ENCODE measurements around the gene GPR151.

The GPR151 gene

DNA sequence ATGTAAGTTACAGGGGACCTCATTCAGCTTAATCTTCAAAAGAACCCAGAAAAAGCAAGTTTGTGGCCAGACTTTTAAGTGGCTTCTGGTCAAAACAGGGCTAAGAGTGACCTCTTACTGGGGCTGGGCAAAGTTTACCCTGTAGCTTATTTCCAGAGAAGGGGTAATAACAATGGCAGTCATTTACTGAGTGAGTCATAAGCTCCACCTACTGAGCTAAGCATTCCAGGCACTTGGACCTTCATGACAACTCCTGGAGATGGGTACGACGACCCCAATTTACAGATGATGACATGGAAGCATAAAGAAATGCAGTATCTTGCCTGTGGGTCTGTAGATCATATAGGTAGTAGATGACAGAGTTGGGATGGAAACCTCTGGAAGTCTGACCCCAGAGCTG is 4.7 kb upstream of the GPR151 start:
- no peak for DNase-seq (ENCODE audit: low read depth)

DNA sequence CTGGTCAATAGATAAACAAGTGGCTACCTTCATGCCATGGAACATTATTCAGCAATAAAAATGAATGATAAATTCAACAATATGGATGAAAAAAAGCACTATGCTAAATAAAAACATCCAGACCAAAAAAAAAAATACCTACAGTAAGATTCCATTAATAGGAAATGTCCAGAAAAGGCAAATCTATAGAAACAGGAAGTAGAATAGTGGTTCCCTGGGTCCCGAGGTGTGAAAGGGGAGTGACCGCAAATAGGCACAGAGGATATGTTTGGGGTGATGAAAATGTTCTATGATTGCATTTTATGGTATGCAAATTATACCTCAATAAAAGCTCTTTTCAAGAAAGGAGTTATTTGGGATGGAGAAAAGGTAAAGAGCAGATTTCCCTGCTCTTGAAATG is 3.6 kb upstream of the GPR151 start:
- DNase-seq (ENCODE audit: low read depth) = no peak

DNA sequence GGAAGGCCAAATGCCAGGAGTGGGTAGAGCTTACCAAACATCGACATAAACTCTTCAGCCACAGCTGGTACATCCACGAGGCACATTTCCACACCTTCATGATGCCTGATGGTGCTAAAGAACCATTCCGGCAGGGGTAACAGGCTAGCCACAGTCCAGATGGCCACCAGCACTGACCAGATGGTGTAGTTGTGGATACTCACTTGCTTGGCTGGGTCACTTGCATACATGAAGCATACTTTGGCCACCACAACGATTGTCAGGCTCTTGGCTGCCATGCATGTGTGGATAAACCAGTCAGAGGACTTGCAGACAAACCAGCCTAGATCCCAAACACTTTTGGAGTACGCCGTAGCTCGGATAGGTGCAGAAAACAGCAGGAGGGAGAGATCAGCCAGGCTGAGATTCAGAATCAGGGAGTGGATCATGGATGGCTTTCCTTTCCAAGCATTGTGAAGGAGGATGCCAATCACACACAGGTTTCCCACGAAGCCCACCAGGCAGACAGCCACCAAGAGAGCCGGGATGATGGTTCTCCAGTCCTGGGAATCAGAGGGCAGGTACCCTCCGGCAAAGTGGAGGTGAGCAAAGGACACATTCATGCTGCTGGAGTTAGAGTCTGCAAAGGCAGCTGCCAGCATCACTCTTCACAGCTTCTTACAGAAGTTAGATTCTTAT is 378 bp downstream of the GPR151 start:
- DNase-seq (ENCODE audit: low read depth) = no peak

DNA sequence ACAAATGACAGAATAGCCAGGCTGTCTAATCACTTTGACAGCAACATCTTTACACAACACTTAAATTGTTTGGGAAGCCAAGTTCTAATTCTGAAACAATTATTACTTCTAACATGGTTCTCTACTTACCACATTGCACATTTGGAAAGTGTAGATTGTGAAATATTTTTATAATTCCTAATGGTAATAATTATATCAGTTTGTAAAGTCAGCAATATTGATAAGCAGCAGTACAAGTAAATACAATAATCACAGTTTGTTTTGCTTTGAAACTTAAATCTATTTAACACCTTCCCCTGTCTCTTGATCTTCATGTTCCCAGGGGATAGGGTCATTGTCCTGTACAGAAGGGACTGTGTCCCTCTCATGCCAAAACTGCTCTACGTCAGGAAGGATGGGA is 1.4 kb downstream of the GPR151 start:
- DNase-seq (ENCODE audit: low read depth) = no peak

DNA sequence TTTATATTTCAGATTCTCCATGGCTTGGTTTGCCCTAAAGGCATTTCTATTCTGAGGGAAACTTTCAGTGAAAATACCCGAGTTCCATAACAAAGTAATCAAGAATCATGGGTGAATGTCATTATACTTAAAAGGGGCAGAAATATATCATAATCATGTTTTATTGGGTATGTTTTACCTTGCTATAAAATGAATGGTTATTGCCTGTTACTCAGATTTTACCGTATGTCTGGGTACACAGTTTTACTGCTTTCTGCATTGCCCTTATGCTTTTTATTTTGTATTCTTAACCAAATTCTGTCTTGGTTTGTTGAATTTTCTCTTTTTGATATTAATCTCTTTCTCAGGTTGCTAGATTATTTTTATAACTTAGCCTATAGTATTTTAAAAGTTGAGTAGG is 2.5 kb downstream of the GPR151 start:
- no peak for DNase-seq (ENCODE audit: low read depth)

DNA sequence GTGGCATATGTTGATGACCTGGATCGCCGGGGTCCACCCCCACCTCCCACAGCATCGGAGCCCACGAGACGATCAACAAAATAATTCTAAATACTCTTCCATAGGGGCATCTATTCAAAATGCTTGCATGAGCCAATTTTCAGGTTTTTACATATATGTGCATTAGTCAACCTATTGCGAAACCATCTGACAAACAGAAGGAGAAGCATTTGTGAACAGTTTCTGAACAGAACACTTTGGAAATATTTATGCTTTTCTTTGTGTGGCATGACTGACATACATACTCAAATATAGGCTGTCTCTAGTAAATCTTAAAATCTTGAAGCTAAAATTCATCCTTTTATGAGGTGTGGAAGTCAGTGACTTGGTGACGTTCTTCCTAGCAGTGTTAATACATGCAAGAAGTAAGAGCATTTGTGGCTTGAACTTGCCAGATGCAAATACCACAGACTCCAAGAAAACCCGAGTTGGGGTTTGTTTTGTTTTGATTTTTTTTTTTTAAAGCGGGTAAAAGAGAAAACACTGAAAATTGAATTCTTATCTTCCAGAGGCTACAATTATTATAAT is 5.3 kb downstream of the GPR151 start:
- DNase-seq (ENCODE audit: low read depth) = no peak

DNA sequence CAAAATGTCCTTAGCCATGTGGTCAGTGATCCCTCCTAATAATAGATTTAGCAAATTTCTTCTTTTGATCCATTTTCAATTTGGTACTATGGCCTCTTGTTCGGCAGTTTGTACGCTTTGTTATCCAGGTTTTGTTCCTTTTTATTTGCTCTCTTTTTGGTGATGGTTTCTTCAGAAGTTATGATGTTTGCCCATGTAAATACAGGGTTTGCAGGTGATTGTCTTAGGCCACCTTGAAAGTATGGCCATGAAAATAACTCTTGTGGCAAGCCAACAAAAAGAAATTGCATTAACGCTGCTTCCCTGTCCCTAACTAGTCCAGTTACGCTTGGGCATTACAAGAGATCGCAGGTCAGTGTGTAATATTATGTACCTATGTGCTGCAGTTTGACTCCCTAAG is 8.6 kb downstream of the GPR151 start:
- DNase-seq (ENCODE audit: low read depth) = no peak

DNA sequence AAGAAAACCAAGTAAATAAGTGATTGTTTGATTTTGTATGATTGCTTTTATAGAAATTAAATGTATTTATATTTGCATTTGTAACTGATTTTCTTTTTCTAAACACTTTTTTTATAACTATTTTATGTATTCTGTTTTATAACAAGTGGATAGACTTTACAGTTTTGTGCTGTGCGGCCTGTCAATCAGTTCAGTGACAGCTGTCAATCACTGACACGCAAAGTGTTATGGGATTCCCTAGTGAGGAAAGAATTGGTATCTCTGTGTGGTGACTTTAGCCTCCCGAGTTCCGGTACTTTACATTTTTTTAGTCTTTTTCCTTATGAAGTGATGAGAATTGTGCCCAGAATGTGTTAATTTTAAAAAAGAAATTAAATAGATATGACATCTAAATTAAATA is 16.3 kb downstream of the GPR151 start:
- no peak for DNase-seq (ENCODE audit: low read depth)

DNA sequence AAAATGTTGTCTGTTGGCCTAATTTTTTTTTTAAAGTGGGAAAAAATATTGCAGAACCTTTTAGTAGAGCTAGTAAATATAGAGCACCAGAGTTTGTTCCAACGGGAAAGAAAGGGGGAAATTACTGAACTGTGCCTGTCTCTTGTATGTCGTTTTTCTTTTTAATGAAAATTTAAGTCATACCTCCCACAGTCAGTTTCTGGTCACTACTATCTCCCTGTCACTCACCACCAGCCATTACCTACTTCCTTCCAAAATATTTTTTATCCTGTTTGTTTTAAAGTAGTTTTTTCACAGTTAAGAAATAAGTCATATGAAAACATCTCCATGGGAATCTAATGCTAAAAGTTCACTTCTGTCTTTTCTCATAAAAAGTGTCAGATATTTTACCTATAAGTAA is 21.3 kb downstream of the GPR151 start:
- DNase-seq (ENCODE audit: low read depth) = no peak

DNA sequence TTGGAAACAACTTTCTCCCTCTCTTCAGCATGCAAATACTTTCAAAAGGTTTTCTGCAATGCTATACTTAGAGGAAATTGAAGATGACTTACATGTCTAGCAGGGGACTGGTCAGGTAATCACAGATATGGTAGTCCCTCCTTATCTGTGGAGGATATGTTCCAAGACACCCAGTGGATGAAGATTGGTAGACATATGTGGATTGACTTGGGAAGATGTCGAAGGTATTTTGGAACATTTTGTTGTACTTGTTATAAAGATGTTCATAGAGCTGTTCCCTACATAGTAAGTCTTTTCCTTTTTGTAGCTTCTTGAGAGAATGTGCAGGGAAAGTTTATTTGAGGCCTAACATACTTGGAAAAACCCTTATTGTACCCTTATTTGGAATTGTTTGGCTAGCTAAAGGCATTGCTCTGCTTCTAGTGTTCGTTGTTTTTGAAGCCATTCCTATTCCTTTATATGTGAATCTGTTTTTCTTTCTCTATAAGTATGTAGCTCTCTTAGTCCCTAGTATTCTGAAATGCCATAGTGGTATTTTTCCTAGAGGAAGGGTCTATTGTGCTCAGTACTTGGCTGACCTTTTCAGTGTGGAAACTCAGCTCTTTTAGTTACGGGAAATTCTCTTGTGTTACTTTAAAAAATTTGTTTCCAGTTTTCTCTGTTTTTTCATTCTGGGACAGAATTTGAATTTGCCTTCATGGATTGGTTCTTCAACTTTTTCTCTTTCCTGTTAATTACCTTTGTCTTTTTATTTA is 25.7 kb downstream of the GPR151 start:
- no peak for DNase-seq (ENCODE audit: low read depth)

DNA sequence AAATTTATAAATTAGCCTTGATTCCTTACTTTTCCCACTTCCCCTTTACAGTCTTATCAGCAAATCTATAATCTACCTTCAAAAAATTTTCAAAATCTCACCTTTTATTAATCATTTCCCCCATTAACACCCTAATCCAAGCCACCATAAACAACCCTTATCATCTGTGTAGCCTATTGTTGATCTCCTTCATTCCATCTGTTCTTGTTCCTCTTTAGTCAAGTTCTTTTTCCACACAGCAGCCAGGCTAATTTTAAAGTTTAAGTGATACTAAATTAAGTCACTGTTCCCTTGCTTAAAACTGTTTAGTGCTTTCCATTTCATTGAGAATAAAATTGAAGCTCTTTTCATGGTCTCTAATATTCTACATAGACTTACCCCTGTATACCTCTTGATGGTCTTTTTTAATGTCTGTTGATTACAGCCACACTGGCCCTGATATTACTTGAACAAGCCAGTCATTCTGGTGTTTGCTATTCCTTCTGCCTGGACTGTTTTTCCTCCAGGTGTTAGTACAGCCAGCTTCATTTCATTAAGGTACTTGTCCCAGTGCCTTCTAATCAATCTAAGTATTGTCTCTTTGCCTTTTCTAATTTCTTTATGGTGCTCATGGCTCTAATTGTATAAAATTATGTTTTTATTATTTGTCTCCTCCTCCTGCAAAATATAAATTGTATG is 31.1 kb downstream of the GPR151 start:
- DNase-seq (ENCODE audit: low read depth) = no peak

DNA sequence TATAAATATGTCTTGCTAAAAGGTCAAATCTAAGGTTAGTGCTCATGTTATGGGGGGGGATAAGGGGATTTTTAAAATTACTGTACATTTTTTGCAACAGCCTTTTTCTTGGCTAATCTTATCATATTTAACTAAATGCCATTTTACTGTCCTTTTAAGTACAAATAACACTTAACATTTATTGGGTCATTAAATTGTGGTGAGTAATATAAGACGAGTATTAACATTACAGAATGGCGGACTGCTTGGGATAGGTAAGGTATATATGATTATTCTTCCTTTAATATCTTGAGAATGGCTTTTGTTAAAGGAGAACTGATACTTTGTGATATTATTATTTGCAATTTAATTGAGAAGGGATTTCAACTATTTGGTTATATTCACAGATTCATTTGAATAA is 33.2 kb downstream of the GPR151 start:
- no peak for DNase-seq (ENCODE audit: low read depth)

DNA sequence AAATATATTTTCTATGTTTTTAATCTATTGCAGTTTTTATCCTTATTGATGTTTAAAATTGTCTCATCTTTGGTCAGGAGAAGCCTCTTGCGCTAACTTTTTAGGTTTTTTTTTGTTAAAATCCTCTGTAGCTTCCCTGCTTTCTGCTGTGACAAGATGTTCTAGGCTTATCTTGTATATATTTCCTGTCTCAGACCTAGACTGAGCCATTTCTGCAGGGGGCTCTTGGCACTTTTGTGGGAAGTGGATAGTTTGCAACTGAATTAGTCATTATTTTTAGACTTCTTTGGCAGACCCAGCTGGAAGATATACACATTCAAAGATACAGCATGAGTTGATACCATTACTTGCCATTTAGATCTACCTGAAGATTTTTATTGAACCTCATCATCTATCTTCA is 40.1 kb downstream of the GPR151 start:
- no peak for DNase-seq (ENCODE audit: low read depth)

DNA sequence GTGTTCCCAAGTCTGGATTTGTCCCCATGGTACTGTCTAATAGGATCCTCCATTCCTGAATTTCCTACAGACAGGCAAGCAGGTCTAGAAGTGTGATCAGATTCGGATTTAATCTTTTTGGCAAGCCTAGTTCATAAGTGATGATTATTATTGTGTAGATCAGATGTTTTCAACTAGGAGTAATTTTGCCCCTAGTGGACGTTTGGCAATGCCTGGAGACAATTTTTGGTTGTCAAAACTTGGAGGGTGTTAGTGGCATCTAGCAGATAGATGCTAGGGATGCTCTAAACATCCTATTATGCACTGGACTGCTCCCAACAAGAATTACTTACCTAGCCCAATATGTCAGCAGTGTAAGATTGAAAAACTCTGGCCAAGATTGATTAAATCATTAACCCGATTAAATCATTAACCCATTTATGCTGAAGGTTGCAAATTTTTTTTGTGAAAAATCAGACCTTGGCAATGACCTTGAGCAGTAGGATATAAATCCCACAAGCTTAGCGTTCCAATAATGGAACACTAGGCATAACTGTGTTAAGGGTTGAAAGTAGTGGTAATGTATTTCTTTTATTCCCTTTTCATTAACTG is 40.7 kb downstream of the GPR151 start:
- no peak for DNase-seq (ENCODE audit: low read depth)

DNA sequence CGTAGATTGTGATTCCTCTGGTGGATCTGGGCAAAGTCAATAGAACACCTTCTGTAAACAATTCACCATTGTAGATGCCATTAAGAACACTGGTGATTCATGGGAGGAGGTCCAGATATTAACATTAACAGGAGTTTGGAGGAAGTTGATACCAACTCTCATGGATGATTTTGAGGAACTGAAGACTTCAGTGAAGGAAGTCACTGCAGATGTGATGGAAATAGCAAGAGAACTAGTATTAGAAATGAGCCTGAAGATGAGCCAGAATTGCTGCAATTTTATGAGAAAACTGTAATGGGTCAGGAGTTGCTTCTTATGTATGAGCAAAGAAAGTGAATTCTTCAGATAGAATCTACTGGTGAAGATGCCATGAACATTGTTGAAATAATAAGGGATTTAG is 41.9 kb downstream of the GPR151 start:
- no peak for DNase-seq (ENCODE audit: low read depth)

DNA sequence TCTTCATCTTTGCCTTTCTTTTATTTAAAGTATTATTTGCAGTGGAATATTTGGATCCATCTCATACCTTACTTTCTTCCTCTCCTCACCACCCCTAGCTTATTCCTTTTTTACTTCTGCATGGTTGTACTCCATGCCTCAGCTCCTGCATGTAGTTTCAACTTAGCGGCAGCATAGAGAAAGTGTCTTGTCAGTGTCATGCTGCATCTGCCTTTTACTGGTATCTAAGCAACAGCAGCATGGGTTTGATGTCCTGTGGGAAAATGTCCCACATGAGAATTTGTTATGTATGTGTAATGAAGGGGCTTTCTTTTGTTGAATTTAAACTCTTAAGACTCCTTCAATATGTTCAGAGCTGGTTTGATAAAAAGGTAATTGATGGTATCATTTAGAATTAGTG is 48.2 kb downstream of the GPR151 start:
- DNase-seq (ENCODE audit: low read depth) = no peak

DNA sequence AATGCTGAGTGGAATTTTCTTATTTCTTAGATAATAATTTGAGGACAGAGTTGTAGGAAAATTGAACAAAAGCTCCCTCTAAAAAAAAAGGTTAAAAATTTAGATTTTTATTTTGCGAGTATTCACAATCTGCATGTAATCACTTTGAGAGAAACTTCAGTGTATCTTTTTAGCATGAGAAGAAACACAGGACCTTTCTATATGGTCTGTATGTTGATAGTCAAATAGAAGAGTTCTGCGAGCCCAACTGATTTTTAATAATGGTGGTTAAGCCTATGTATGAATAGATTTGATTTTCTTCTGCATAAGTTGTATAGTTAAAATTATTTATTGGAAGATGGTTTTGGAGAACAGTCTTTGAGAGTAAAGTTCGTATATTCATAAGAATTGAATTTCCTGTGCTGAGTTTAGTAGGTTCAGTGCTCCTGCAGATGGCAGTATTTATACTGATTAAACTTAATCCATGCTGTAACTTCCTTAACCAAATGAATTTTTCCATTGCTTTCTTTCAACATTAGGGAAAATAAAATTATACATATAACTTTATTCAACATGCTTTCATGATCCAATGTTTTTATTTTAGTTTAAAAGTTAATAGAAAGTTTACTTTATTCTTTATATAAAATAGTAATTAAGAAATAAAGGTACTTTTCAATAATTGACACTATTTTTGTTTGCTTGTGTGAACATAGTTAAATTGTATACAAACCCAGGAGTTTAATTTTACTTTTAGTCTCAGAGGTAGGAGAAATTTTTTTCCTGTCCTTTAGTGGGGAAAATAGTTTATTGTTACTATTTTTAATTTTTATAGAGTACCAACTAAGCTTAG is 49.3 kb downstream of the GPR151 start:
- DNase-seq (ENCODE audit: low read depth) = no peak

DNA sequence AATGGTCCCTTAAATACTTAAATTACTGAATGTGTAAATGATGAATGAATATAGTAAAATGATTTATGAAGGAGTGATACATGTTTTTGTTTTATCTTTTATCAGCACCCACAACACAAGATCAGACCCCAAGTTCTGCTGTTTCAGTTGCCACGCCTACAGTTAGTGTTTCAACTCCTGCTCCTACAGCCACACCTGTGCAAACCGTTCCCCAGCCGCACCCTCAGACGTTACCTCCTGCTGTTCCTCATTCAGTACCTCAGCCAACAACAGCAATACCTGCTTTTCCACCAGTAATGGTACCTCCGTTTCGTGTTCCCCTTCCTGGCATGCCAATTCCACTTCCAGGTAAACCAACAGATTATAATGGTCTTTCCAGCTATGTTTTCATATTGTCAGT is 52.5 kb downstream of the GPR151 start:
- no peak for DNase-seq (ENCODE audit: low read depth)
